Stimulated activated CD8-positive, alpha-beta memory T cell treated with anti-CD3 and anti-CD28 coated beads, Interleukin-4, amount 100 ng/mL, for 4 hours (primary cell): ENCODE results near the gene NOP56.

Source experiments
- DNase-seq, 2 donors: peaks; one replicate each; pipeline ENCODE4 v3.0.0-alpha.2; 2020; ENCODE audit warnings: low read depth in 2 of 2, low spot score in 1 of 2

Gene NOP56

DNA sequence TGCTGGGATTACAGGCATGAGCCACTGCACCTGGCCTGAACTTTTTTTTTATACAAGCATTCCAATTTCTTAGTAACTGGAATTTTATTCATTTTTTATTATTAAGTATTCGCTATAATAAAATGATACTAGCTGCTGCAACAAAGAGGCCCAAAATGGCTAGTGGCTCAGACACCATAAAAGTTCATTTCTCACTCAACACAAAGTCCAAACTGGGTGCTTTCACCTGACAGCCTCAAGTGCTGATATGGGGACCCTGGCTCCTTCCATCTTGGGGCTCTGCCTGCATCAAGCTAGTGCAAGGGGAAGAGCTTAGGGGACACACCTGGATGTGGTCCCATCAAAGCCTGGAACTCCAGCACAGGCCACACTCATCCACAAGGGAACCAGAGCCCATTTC, 12.2 kb upstream of the NOP56 start:
- no peak for DNase-seq

DNA sequence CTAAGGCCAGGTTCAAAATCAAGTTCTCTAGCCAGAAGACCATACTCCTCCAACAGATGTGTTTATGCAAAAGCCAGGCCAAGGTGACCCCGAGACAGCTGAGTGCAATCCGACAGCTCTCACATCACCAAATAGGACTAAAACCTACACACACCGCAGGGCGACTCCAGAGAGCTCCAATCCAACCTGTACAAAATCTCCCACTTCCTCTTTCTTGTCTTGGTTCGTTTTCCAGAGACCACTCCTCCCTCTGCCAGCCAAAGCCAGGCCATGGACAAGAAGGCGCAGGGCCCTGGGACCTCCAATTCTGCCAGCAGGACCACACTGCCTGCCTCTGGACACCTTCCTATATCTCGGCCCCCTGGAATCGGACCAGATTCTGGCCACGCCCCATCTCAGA, 11.5 kb upstream of the NOP56 start:
- DNase-seq: no peak

DNA sequence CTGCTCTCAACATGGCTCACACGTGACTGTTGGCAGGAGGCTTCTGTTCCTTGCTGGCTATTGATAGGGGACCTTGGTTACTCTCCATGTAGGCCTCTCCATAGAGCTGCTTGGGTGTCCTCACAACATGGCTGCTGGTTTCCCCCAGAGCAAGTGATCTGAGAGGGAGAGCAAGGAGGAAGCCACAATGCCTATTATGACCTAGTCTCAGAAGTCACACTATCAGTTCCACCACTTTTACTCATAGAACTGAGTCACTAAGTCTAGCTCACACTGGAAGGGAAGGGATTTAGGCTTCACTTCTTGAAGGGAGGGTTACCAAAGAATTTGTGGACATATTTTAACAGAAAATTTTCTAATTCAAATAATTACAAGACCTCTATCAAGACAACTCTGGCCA, 8.7 kb upstream of the NOP56 start:
- DNase-seq: no peak

DNA sequence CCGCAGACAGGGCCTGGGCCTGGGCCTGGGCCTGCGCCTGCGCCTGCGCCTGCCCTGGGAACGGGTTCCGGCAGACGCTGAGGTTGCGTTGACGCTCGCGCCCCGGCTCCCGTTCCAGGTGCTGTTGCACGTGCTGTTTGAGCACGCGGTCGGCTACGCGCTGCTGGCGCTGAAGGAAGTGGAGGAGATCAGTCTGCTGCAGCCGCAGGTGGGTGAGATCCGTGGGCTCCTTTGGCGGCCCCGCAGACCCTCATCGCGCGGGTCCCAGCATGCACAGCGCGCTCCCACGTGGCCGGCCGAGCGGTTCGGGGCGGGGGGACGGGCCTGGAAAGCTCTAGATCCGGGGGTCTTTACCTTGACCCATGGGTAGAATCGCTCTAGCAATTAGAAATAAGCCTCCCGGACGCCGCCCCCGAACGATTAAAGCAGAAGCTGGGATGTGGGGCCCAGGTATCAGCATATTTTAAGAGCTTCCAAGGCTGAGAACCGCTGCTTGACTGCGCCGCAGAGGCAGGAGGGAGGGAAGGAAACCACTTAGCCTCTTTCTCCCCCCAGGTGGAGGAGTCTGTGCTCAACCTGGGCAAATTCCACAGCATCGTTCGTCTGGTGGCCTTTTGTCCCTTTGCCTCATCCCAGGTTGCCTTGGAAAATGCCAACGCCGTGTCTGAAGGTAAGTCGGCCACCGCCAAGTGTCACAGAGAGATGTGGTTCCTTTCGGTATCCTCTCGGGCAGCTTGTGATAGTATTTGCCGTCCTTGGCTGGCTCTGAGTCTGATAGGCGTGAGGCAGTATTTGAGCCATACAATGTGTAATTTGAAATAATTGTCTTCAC, 508 bp downstream of the NOP56 start:
- peak; percentile 20 to 23 for DNase-seq

DNA sequence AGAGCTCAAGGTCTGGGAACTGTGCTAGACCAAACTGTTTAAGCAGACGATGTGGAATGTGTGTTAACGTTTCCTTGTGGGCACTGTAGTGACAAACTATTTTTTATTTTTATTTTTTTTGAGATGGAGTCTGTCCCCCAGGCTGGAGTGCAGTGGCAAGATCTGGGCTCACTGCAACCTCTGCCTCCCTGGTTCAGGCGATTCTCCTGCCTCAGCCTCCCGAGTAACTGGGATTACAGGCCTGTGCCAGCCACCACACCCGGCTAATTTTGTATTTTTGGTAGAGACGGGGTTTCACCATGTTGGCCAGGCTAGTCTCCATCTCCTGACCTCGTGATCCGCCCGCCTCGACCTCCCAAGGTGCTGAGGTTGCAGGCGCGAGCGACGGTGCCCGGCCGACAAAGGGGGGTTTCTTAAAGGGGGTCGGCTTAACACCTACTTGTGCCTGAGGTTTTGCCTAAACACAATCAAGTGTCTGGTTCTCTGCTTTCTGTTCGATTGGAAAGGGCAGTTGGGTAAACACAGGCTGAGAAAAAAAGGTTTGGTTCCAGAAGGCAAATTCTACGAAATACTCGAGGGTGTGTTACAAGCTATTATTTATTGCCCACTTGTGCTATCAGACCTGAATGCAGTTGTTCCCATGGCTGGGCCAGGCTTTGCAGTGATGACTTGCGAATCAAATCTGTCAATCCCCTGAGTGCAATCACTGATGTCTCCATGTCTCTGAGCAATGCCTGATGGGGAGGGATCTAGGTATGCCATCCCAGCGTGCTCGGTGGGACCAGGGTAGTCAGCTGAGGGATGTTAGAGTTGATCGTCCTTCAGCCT, 1.3 kb downstream of the NOP56 start:
- DNase-seq: no peak

DNA sequence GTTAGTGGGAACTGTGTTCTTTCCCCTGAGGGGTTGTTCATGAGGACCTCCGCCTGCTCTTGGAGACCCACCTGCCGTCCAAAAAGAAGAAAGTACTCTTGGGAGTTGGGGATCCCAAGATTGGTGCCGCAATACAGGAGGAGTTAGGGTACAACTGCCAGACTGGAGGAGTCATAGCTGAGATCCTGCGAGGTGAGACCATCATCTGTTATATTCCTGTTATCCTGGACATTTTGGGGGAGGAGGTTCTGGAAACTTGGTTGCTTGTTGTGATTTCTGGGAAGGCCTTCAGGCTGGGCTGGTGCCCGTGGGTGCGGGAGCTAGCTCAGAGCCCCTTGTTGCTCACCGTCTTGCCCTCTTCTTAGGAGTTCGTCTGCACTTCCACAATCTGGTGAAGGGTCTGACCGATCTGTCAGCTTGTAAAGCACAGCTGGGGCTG, 2.0 kb downstream of the NOP56 start:
- no peak for DNase-seq

DNA sequence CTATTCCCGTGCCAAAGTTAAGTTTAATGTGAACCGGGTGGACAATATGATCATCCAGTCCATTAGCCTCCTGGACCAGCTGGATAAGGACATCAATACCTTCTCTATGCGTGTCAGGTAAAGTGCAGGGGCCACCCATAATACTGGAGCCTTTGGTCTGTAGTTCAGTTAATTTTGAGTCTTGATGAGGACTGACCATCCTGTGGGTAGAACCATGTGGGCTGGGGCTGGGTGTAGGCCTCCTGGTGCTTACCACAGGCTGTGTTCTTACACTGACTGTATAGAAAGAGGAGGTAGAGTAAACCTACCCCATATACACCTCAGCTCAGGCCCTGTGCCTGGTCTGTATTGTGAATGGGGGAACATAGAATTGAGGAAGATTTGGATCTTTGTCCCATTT, 2.4 kb downstream of the NOP56 start:
- DNase-seq: no peak

DNA sequence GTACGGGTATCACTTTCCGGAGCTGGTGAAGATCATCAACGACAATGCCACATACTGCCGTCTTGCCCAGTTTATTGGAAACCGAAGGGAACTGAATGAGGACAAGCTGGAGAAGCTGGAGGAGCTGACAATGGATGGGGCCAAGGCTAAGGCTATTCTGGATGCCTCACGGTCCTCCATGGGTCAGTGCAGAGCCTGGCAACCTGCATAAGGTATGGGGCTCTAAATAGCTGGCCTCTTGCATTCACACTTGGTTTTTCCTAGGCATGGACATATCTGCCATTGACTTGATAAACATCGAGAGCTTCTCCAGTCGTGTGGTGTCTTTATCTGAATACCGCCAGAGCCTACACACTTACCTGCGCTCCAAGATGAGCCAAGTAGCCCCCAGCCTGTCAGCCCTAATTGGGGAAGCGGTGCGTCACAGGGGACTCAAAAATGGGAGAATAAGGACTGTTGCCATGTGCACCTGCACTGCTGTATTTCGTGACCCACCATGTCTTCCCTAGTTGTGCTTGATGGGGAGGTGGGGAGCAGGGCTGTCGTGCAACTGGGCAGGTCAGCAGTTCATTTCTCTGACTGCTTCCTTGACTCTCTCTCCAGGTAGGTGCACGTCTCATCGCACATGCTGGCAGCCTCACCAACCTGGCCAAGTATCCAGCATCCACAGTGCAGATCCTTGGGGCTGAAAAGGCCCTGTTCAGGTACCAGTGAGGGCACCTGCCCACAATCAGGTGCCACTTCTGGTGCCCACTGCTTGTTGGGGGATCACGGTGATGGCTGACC, 3.1 kb downstream of the NOP56 start:
- no peak for DNase-seq

DNA sequence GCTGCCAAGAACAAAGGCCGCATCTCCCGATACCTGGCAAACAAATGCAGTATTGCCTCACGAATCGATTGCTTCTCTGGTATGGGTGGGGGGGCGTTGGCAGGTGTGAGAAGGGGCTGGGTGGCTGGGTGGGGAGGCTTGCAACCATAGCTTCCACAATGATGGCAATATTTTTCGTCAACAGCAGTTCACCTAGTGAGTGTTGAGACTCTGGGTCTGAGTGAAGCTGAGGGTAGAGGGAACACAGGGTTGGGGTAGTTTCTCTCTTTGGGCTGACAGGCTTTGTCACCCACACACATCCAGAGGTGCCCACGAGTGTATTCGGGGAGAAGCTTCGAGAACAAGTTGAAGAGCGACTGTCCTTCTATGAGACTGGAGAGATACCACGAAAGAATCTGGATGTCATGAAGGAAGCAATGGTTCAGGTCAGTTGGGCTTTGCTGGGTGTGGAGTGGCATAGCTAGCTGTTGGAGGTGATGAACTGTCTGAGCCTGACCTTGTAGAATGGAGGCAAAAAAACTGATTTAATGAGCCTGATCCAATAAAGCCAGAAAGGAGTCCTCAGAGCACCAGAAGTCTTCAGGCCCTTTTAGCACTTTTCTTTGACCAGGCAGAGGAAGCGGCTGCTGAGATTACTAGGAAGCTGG, 4.2 kb downstream of the NOP56 start:
- DNase-seq: no peak

DNA sequence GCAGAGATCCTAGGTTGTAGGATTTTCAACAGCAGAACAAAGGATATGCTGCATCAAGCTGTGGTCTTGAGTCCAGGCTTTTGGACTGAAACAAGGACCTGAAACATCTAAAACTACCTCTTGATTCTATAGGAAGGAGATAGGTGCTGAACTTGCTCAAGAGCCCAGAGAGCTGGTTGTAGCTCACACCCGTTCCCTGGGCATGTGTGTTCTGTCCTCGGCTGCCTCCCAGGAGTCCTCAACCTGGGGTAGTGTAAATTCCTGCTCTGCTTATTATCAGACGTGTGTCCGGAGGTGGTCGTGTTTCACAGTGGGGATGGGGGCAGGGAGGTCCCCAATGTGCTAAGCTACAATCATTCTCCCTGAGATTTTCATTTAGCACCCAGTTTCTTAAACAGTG, 4.8 kb downstream of the NOP56 start:
- DNase-seq: no peak

DNA sequence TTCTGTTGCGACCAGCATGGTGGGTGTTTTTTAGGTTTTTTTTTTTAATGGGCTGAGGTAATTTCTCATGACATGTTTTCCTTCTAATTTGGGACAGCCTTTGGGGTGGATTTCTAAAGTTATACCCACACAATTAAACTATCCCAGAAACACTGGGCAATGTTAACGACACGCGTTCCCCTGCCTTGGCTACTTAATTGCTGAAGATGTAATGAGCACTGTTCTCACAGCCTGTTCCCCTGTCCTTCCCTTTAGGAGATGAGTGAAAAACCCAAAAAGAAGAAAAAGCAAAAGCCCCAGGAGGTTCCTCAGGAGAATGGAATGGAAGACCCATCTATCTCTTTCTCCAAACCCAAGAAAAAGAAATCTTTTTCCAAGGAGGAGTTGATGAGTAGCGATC, 5.2 kb downstream of the NOP56 start:
- DNase-seq: no peak

DNA sequence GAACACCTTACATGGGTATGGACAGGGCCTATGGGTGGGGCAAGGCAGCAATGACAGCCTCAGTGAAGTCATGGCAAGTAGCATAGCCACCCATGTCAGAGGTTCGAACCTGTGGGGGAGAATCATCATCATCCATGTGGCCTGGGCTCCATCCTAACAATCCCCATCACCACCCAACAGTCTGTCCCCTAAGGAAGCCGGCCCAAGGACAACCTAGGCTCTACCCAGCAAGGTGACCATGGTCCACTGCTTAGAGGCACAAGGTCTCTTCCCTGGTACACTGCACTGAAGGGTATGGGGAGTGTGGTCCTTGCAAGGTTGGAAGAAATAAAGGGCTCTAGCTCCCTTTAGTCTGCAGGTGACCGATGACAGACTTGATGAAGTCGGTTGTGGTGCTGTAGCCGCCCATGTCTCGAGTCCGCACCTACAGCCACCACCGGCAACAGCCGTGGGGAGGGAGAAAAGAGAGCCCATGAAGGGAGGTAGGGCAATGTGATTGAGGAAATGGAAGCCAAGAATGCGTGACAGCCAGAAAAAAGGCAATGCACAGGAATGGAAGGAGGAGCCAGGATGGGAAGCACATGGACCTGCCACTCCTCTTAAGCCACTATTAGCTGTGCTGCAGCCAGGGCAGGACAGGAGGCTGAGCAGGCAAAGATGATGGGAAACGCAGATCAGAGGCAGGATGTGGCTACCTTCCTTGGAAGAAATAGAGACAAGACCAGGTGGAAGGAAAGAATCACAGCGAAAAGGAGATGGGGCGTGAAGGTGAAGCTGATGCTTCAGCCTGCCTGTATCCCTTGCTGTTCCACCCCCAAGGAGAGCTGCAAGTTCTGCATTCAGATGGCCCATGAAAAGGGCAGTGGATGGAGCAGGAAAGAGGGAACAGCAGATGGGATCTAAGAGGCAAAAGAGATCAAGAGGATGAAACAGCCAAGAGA, 6.3 kb downstream of the NOP56 start:
- no peak for DNase-seq

DNA sequence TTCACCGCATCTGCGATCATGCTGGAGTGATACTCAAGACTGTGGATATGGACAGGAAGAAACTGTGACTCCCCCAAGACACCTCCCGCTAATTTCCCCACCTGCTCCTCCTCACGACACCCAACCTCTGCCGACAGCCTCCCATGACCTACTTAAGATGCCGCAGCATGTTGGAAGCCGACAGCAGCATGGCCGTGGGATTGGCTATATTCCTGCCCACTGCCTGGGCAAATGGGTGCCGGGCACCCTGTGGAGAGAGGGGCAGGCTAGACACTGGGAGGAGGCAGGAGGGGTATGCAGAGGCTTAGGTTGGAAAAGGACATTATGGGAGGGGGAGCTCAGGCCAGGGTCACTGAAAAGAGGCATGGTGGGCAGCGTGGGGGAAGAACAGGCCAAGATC, 7.1 kb downstream of the NOP56 start:
- no peak for DNase-seq

DNA sequence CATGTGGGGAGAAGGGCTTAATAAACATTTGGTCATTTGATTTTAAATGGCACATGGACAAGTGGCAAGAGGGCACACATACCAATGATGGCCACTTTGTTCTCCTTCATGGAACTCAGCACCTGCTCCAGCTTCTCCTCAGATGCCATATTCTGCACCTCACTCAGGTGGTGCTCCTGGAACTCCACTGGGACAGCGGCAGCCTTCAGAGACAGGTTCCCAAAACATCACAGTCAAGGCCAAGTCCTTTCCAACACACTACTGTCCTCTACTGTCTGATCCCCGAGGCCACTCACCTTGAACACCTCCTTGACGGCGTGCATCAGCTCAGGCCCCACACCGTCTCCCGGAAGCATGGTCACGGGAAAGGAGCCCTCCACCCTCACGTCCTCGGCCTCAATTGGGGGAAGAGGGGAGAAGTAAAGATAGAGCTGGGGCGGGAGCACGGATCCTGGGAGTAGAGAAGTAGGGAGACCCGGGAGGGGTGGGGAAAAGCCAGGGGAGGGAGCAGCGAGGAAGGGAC, 11.0 kb downstream of the NOP56 start:
- no peak for DNase-seq

DNA sequence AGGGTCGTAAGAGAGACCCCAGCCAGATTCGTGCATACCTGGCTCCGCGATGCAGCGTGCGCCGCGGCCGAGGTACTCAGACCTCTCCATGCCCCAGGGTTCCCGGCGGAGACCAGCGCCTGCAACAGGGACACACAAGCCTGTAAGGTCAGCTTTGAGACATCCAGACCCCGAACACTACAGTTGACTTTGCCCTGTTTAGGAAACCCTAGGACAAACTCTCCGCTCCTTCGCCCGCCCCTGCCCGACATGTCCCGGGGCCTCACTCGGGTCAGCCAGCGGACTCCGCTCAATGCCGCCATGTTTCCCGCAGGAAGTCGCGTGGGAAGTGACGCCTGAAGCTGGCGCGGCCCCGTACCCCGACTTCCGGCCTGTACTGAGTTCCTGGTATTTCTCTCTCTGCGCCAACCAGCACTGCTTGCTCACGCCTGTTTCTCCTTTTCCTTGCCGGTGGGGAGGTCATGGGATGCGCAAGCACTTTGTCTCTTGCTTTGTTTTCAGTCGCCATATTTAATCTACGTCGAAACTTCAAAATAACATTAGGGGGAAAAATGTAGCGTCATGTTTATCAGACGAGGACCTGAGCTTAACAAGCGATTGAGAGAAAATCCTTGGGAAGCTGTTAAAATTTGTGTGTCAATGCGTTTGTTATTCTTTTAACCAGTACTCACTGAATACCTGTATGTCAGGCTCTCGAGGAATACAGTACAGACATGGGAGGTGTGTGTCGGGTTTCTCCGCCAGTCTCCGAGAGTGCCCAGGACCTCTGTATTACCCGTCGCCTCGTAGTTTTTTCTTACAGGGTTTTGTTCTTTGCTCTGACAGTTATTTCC, 11.7 kb downstream of the NOP56 start, which contains the start of gene IDH3B:
Gene IDH3B (minus strand): TSS at position 330 of the 833 bp plus-strand sequence. CDS start 28 bp downstream, at position 302.
- DNase-seq: peak; percentile 80 to 89

DNA sequence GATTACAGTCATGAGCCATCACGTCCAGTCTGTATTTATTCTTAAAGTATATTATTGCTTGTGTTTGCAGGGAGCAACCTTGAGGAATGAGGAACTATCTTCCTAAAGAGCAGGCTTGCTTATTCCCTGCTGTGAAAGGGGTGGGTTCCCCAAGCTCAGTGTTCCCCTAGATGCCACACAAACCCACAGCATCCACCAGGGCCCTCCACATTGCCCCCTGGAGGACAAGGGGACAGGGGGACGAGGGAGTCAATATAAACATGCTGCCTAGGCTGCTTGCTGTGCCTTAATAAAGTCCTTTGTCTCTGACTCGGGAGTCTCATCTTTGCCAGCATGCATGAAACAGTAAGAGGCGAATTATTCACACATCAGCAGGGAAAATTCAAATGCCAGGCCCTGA, 19.5 kb downstream of the NOP56 start:
- DNase-seq: no peak

DNA sequence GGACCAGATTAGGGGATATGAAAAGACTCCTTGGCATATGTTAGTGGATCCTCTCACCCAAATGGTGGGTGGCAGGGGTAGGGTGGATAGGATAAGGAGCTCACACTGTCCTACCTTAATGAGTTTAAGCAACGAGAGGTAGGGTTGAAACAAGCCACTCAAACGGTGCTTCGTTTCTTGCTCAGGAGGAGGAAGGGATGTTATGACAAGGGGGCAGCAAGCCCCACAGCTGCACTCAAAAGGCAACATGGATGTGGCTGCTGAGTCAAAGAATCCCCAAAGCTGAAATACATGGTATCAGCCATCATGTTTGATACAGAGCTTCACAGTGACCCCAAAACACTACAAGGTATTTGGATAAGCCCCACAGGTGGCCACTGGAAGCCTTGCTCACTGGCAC, 20.0 kb downstream of the NOP56 start:
- no peak for DNase-seq

DNA sequence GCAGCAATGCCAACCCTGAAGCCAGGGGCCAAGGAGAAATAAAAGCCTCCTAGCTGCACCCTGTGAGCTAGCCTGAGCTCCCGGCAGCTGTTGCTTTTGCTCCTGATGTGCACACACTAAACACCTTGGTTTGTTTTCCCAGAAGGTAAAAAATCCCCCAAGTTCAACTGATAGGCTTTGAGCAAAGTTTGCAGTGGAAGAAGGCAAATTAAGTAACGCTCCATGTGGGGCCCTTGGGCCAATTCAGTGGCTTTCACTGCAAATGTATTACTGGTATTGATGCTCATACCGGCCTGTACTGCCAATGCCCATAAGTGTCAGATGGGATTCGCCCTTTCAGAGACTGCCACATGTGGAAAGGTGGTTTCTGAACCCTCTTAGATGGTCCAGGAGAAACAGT, 21.0 kb downstream of the NOP56 start:
- no peak for DNase-seq

DNA sequence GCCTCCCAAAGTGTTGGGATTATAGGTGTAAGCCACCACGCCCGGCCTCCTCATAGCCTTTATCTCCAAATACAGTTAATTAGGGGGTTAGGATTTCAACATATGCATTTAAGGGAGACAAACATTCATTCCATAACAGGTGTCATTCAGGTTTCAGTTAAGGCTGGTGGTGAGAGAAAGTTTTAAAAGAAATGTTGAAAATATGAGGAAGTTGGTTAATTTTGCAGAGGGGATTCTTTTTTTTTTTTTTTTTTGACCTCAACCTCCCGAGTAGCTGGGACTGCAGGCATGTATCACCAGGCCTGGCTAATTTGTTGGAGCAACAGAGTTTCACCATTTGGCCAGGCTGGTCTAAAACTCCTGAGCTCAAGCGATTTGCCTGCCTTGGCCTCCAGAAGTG, 27.6 kb downstream of the NOP56 start:
- no peak for DNase-seq
